ENCODE results near the gene ITGB3BP.

GRCh38 chr1:63403386-63403785 lies 119.6 kb downstream of the ITGB3BP start:
- TF ChIP-seq, protein P1, sequence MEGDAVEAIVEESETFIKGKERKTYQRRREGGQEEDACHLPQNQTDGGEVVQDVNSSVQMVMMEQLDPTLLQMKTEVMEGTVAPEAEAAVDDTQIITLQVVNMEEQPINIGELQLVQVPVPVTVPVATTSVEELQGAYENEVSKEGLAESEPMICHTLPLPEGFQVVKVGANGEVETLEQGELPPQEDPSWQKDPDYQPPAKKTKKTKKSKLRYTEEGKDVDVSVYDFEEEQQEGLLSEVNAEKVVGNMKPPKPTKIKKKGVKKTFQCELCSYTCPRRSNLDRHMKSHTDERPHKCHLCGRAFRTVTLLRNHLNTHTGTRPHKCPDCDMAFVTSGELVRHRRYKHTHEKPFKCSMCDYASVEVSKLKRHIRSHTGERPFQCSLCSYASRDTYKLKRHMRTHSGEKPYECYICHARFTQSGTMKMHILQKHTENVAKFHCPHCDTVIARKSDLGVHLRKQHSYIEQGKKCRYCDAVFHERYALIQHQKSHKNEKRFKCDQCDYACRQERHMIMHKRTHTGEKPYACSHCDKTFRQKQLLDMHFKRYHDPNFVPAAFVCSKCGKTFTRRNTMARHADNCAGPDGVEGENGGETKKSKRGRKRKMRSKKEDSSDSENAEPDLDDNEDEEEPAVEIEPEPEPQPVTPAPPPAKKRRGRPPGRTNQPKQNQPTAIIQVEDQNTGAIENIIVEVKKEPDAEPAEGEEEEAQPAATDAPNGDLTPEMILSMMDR (IDR thresholded peaks at IDR 0.05): no peak
- no peak for TF ChIP-seq POLR2A (IDR thresholded peaks at IDR 0.05)
